ENCODE measurements around the gene TDRD12.

DNA sequence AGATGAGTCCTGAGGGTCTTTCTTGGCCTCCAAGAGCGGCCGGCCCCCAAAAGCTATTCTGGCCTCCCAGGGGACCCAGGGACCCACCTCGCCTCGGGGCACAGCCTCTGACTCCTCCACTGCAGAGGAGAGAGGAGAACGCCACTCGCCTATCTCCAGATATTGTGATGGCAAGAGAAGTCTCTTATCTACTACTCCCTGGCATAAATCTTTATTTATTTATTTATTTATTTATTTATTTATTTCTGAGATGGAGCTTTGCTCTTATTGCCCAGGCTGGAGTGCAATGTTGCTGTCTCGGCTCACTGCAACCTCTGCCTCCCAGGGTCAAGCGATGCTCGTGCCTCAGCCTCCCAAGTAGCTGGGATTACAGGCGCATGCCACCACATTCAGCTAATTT, 139.0 kb downstream of the TDRD12 start:
- TF ChIP-seq, protein P1, sequence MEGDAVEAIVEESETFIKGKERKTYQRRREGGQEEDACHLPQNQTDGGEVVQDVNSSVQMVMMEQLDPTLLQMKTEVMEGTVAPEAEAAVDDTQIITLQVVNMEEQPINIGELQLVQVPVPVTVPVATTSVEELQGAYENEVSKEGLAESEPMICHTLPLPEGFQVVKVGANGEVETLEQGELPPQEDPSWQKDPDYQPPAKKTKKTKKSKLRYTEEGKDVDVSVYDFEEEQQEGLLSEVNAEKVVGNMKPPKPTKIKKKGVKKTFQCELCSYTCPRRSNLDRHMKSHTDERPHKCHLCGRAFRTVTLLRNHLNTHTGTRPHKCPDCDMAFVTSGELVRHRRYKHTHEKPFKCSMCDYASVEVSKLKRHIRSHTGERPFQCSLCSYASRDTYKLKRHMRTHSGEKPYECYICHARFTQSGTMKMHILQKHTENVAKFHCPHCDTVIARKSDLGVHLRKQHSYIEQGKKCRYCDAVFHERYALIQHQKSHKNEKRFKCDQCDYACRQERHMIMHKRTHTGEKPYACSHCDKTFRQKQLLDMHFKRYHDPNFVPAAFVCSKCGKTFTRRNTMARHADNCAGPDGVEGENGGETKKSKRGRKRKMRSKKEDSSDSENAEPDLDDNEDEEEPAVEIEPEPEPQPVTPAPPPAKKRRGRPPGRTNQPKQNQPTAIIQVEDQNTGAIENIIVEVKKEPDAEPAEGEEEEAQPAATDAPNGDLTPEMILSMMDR (IDR thresholded peaks at IDR 0.05) = no peak
- TF ChIP-seq POLR2A (IDR thresholded peaks at IDR 0.05) = no peak
